Adrenal gland (tissue), 12 donors: ENCODE data around the gene CCDC63. TPM values are rescaled to one million over a fixed set of nuclear protein-coding genes. Genes with fewer than 3 reads are reported as not detected.
A peak's percentile ranks its signal among the peaks of the same experiment; 100 is the strongest.

Experiments
- DNase-seq, 7 donors: peaks; one replicate each; pipeline ENCODE4 v3.0.0-alpha.2; 2019 to 2020
- H3K27ac ChIP-seq, 5 donors: fragments of 200-600 bp; sonication (generic) in 4 of 5; 1 replicate in 3 of 5; 2 replicates in 2 of 5; pipeline versions ENCODE4 v1.5.1 to v1.8.0; 2016 to 2020; ENCODE audit warnings: mild to moderate bottlenecking in 1 of 5
- H3K27me3 ChIP-seq: fragments of 200-600 bp; 2 replicates; pipeline ENCODE4 v1.8.0; 2021
- H3K36me3 ChIP-seq, 2 donors: fragments of 200-600 bp; replicated peaks in 1 of 2; 1 replicate in 1 of 2; 2 replicates in 1 of 2; pipeline versions ENCODE4 v1.5.1 to v1.8.0; 2018 to 2022
- H3K4me1 ChIP-seq, 2 donors: fragments of 200-600 bp; replicated peaks in 1 of 2; 1 replicate in 1 of 2; 2 replicates in 1 of 2; pipeline versions ENCODE4 v1.5.1 to v1.8.0; 2018 to 2021
- H3K4me3 ChIP-seq, 4 donors: fragments of 200-600 bp; sonication (generic) in 3 of 4; one replicate each; pipeline ENCODE4 v1.5.1; 2016 to 2018
- H3K9me3 ChIP-seq, 3 donors: fragments of 200-600 bp; sonication (generic) in 1 of 3; replicated peaks in 1 of 3; 1 replicate in 2 of 3; 2 replicates in 1 of 3; pipeline versions ENCODE4 v1.5.1 to v1.8.0; 2016 to 2021
- CTCF ChIP-seq, 6 experiments: fragments of 450-650 bp in 4 of 6; fragments of 200-600 bp in 2 of 6; sonication (generic) in 1 of 6; IDR thresholded peaks; 1 replicate in 5 of 6; 2 replicates in 1 of 6; pipeline versions ENCODE4 v1.5.1 to v1.8.0; 2016 to 2021; ENCODE audit warnings: antibody characterized with exemption in 6 of 6, mild to moderate bottlenecking in 2 of 6, moderate library complexity in 1 of 6
- POLR2A ChIP-seq, 2 donors: fragments of 450-650 bp; IDR thresholded peaks; one replicate each; pipeline ENCODE4 v1.6.1; 2017; ENCODE audit warnings: antibody characterized with exemption in 2 of 2, mild to moderate bottlenecking in 2 of 2, moderate library complexity in 1 of 2
- WGBS, 4 donors: extraction: QIAGEN DNeasy Blood & Tissue Kit in 2 of 4; methylation state at CpG; one replicate each; pipeline versions ENCODE4 v1.1.5 to v1.1.7; 2013 to 2017; 5-methylcytosine and 5-hydroxymethylcytosine counted together
- intact Hi-C, 2 donors: fragments of 100-400 bp; cut with DNase I; formaldehyde crosslinking; loops; one replicate each; pipeline versions ENCODE4 v1.14.1 to v1.15.0; 2022 to 2023
- polyA plus RNA-seq, 3 donors: library from polyadenylated mRNA; stranded (reverse); fragments of 200-250 nt in 2 of 3; fragments of 350-450 nt in 1 of 3; fragmentation: Illumina TruSeq in 1 of 3; extraction: RNeasy Lipid Tissue Mini Kit (QIAGEN cat#74804) in 1 of 3; gene quantifications; one replicate each; pipeline ENCODE4 v1.2.3, GENCODE V29; 2013 to 2014
- total RNA-seq, 9 donors: library from RNA; depleted of rRNA in 4 of 9; stranded (reverse); fragments of >200 nt in 4 of 9; fragments of 120-200 nt in 1 of 9; fragmentation: NEBNext Ultra II Directional in 1 of 9; extraction: Animal tissue kit (Norgen Biotek cat#: 25700) in 1 of 9; gene quantifications; one replicate each; pipeline versions ENCODE4 v1.1.0 to v1.2.4, GENCODE V29; 2013 to 2023
- donor health status: healthy with polysubstance abuse.
- donor health status: Bipolar disorder and iron deficiency.
- donor health status: DM: yes; HTN: yes; CAD: no.
- donor health status: DM: no; HTN: no; CAD: no.
- donor health status: DM: no; HTN: no; CAD: no.
- donor health status: DM: yes; HTN: yes; CAD: no.

Gene CCDC63
- total and polyA plus RNA-seq, 12 donors: not detected

DNA sequence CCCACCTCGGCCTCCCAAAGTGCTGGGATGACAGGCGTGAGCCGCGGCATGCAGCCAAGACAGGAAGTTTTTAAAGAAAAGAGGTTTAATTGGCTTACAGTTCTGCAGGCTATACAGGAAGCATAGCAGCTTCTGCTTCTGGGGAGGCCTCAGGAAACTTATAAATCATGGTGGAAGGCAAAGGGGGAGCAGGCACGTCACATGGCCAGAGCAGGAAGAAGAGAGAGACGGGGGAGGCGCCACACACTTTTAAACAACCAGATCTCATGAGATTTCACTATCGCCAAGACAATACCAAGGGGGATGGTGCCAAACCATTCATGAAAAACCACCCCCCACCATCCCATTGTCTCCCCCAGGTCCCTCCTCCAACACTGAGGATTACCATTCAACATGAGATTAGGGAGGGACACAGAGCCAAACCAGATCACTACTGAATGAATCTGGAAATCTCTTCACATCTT, 14.1 kb downstream of the CCDC63 start:
- H3K9me3 ChIP-seq: no peaks in the 10 kb centered on the region
- no peak for TF ChIP-seq POLR2A (IDR thresholded peaks at IDR 0.05)
- no peak for TF ChIP-seq CTCF (IDR thresholded peaks at IDR 0.05)
- no peaks in the 10 kb centered on the region for H3K4me1 ChIP-seq
- peak in 5 of 7 donors; percentile 16 to 59 (median 27) for DNase-seq
- intact Hi-C loops: no loop called here
- no peak overlapping the region for H3K4me3 ChIP-seq
- 32 to 52% (median 45%) methylated on average over 8 of the region's 8 CpGs for WGBS, 4 donors
- H3K36me3 ChIP-seq: no peaks in the 10 kb centered on the region
- no peak overlapping the region for H3K27ac ChIP-seq
- no peaks in the 10 kb centered on the region for H3K27me3 ChIP-seq

- WGBS, 4 donors: 84 to 92% (median 85%) methylated on average over 7 of the region's 7 CpGs
These were observed 14.9 kb downstream of the CCDC63 start for GRCh38 chr12:110861729-110862128.

GRCh38 chr12:110862329-110862728, 15.5 kb downstream of the CCDC63 start:
- Histone ChIP-seq H3K36me3 (no peaks in the 10 kb centered on the region), H3K4me1 (no peaks in the 10 kb centered on the region), H3K4me3 (no peak overlapping the region), H3K27ac (no peak overlapping the region), H3K27me3 (no peaks in the 10 kb centered on the region), H3K9me3 (no peaks in the 10 kb centered on the region)
- DNase-seq: no peak
- intact Hi-C loops: no loop called here
- 84 to 96% (median 89%) methylated on average over 7 to 9 of the region's 9 CpGs for WGBS, 4 donors
- TF ChIP-seq POLR2A (IDR thresholded peaks at IDR 0.05) (no peak), CTCF (IDR thresholded peaks at IDR 0.05) (no peak)

More at GRCh38 chr12:110861729-110862128, 14.9 kb downstream of the CCDC63 start:
- TF ChIP-seq POLR2A (IDR thresholded peaks at IDR 0.05) (no peak), CTCF (IDR thresholded peaks at IDR 0.05) (no peak)
- Histone ChIP-seq H3K9me3 (no peaks in the 10 kb centered on the region), H3K36me3 (no peaks in the 10 kb centered on the region), H3K4me3 (no peak overlapping the region), H3K4me1 (no peaks in the 10 kb centered on the region), H3K27me3 (no peaks in the 10 kb centered on the region), H3K27ac (no peak overlapping the region)
- intact Hi-C loops: no loop called here
- no peak for DNase-seq

GRCh38 chr12:110863161-110863560, 16.4 kb downstream of the CCDC63 start:
- no peaks in the 10 kb centered on the region for H3K4me1 ChIP-seq
- no peaks in the 10 kb centered on the region for H3K27me3 ChIP-seq
- H3K4me3 ChIP-seq: no peak overlapping the region
- H3K36me3 ChIP-seq: no peaks in the 10 kb centered on the region
- WGBS, 4 donors: 73 to 97% (median 91%) methylated on average over 7 of the region's 7 CpGs
- no peaks in the 10 kb centered on the region for H3K9me3 ChIP-seq
- intact Hi-C loops: no loop called here
- DNase-seq: no peak
- H3K27ac ChIP-seq: no peak overlapping the region
- TF ChIP-seq POLR2A (IDR thresholded peaks at IDR 0.05): no peak
- TF ChIP-seq CTCF (IDR thresholded peaks at IDR 0.05): no peak
